HG02798 (cell line): ENCODE measurements around the gene SCNM1.
"Not testable (repeated sequence)": the region's sequence is repeated elsewhere in the genome, so short reads cannot be mapped to it uniquely, and the experiment has no call there.

Experiments
- ATAC-seq: cut with Tn5 transposase; IDR thresholded peaks from one replicate; pipeline ENCODE4 v1.9.1; 2021; ENCODE audit warnings: mild to moderate bottlenecking; ENCODE audit not compliant: unreplicated experiment, poor library complexity

Gene SCNM1

GRCh38 chr1:151146072-151146411, 19.9 kb upstream of the SCNM1 start:
- ATAC-seq: peak; percentile 2

GRCh38 chr1:151146412-151147131, 19.4 kb upstream of the SCNM1 start, which contains the start of gene SEMA6C:
Gene SEMA6C (minus strand): TSS chr1:151146631. CDS start chr1:151142621, 4,010 bp downstream.
- peak; percentile 100 for ATAC-seq

GRCh38 chr1:151147132-151147503, 18.8 kb upstream of the SCNM1 start:
- ATAC-seq: no peak

GRCh38 chr1:151147665-151148064, 18.3 kb upstream of the SCNM1 start:
- no peak for ATAC-seq

GRCh38 chr1:151156515-151156819, 9.5 kb upstream of the SCNM1 start, which contains the start of gene TNFAIP8L2:
Gene TNFAIP8L2 (plus strand): TSS chr1:151156649. CDS start chr1:151158698, 2,049 bp downstream.
- peak; percentile 74 for ATAC-seq

GRCh38 chr1:151157067-151157531, 8.8 kb upstream of the SCNM1 start:
- no peak for ATAC-seq

- ATAC-seq: no peak
Observed at GRCh38 chr1:151158326-151158725, 7.6 kb upstream of the SCNM1 start.

- ATAC-seq: no peak
Observed at GRCh38 chr1:151158751-151159251, 7.1 kb upstream of the SCNM1 start.

- no peak for ATAC-seq
Observed at GRCh38 chr1:151159373-151159772, 6.6 kb upstream of the SCNM1 start.

GRCh38 chr1:151164732-151165280, 1.1 kb upstream of the SCNM1 start:
- no peak for ATAC-seq

- ATAC-seq: no peak
Observed at GRCh38 chr1:151165281-151165737, 635 bp upstream of the SCNM1 start.

- no peak for ATAC-seq
Observed at GRCh38 chr1:151166505-151166956, 587 bp downstream of the SCNM1 start.

GRCh38 chr1:151167116-151167515, 1.2 kb downstream of the SCNM1 start:
- ATAC-seq: no peak

- no peak for ATAC-seq
Observed at GRCh38 chr1:151171190-151171589, 5.2 kb downstream of the SCNM1 start.

GRCh38 chr1:151175041-151175741, 9.2 kb downstream of the SCNM1 start:
- ATAC-seq: no peak

- ATAC-seq: no peak
Observed at GRCh38 chr1:151175863-151176262, 9.9 kb downstream of the SCNM1 start, which contains the start of gene TMOD4. Gene TMOD4 (minus strand): TSS chr1:151175981. CDS start chr1:151174875, 1,106 bp downstream.

- ATAC-seq: no peak
Observed at GRCh38 chr1:151176514-151177045, 10.6 kb downstream of the SCNM1 start.

GRCh38 chr1:151184211-151184610, 18.3 kb downstream of the SCNM1 start:
- ATAC-seq: no peak

- no peak for ATAC-seq
Observed at GRCh38 chr1:151187205-151187604, 21.3 kb downstream of the SCNM1 start.

GRCh38 chr1:151188667-151189066, 22.7 kb downstream of the SCNM1 start:
- not testable (repeated sequence) for ATAC-seq
